Fibroblast of lung (primary cell): ENCODE measurements around the gene ALDH7A1. TPM values are rescaled to one million over a fixed set of nuclear protein-coding genes. Genes with fewer than 3 reads are reported as not detected.

Experiments
- DNase-seq, 2 donors: peaks; one replicate each; pipeline versions ENCODE4 v3.0.0 to v3.0.0-alpha.2; 2010; ENCODE audit warnings: low read depth in 2 of 2
- H2AFZ ChIP-seq: 2 replicates; pipeline ENCODE4 v1.5.1; 2012; ENCODE audit warnings: low read length, control low read depth, inconsistent platforms
- H3K27ac ChIP-seq: 2 replicates; pipeline ENCODE4 v1.5.1; 2011; ENCODE audit warnings: low read length, control low read depth; ENCODE audit not compliant: insufficient read depth
- H3K27me3 ChIP-seq: 2 replicates; pipeline ENCODE4 v1.5.1; 2011; ENCODE audit warnings: mild to moderate bottlenecking, low read length; ENCODE audit not compliant: control insufficient read depth, insufficient read depth
- H3K36me3 ChIP-seq: 2 replicates; pipeline ENCODE4 v1.5.1; 2011; ENCODE audit warnings: low read length; ENCODE audit not compliant: control insufficient read depth, insufficient read depth
- H3K4me1 ChIP-seq: 2 replicates; pipeline ENCODE4 v1.5.1; 2011; ENCODE audit warnings: low read length; ENCODE audit not compliant: control insufficient read depth, insufficient read depth; ENCODE audit errors: extremely low read depth
- H3K4me2 ChIP-seq: 2 replicates; pipeline ENCODE4 v1.5.1; 2011; ENCODE audit warnings: low read length, control low read depth; ENCODE audit not compliant: insufficient read depth; ENCODE audit errors: extremely low read depth
- H3K4me3 ChIP-seq, 4 experiments: fragments of 200-600 bp in 1 of 4; sonication (generic) in 1 of 4; replicated peaks in 1 of 4; 2 replicates each; pipeline ENCODE4 v1.5.1; 2011 to 2016; ENCODE audit warnings: low read length in 4 of 4, low read depth in 3 of 4, mild to moderate bottlenecking in 3 of 4, control low read depth in 2 of 4, inconsistent platforms in 1 of 4, mixed read lengths in 1 of 4; ENCODE audit not compliant: insufficient read depth in 1 of 4; ENCODE audit errors: control extremely low read depth in 1 of 4
- H3K79me2 ChIP-seq: 2 replicates; pipeline ENCODE4 v1.5.1; 2012; ENCODE audit warnings: mild to moderate bottlenecking, low read length, inconsistent platforms; ENCODE audit not compliant: control insufficient read depth, insufficient read depth
- H3K9ac ChIP-seq: 2 replicates; pipeline ENCODE4 v1.5.1; 2011; ENCODE audit warnings: mild to moderate bottlenecking, low read length, control low read depth; ENCODE audit not compliant: insufficient read depth
- H3K9me3 ChIP-seq: 2 replicates; pipeline ENCODE4 v1.5.1; 2012; ENCODE audit warnings: low read depth, low read length; ENCODE audit not compliant: control insufficient read depth, insufficient read depth
- H4K20me1 ChIP-seq: 2 replicates; pipeline ENCODE4 v1.5.1; 2011; ENCODE audit warnings: low read length; ENCODE audit not compliant: control insufficient read depth, insufficient read depth; ENCODE audit errors: extremely low read depth
- CTCF ChIP-seq, 2 donors: IDR thresholded peaks in 1 of 2; conservative IDR thresholded peaks in 1 of 2; 1 replicate in 1 of 2; 2 replicates in 1 of 2; pipeline ENCODE4 v1.5.1; 2011 to 2012; ENCODE audit warnings: low read length in 2 of 2, control low read depth in 1 of 2, inconsistent platforms in 1 of 2, low read depth in 1 of 2, mild to moderate bottlenecking in 1 of 2
- EZH2 ChIP-seq: IDR thresholded peaks from 2 replicates; pipeline ENCODE4 v1.5.1; 2012; ENCODE audit warnings: low read length, control low read depth, mild to moderate bottlenecking; ENCODE audit errors: missing control alignments
- polyA plus RNA-seq, 2 donors: library from polyadenylated mRNA; depleted of rRNA in 1 of 2; stranded (reverse) in 1 of 2; unstranded in 1 of 2; fragments of >200 nt; gene quantifications; 2 replicates each; pipeline ENCODE4 v1.2.1, GENCODE V29; 2011 to 2012; ENCODE audit warnings: missing spikeins in 1 of 2
- total RNA-seq: library from RNA; depleted of rRNA; stranded (reverse); fragments of >200 nt; gene quantifications from 2 replicates; pipeline ENCODE4 v1.2.1, GENCODE V29; 2014

The ALDH7A1 gene
- total and polyA plus RNA-seq, 2 donors (not counting 1 experiment from before 2014, with no cell fraction given): 44.8 to 53.3 TPM

- Histone ChIP-seq H3K27ac (no peak overlapping the region), H3K36me3 (no peaks in the 10 kb centered on the region), H3K4me3 (no peak overlapping the region), H3K9ac (no peak overlapping the region), H3K4me1 (no peaks in the 10 kb centered on the region), H4K20me1 (no peaks in the 10 kb centered on the region), H3K79me2 (no peaks in the 10 kb centered on the region), H3K27me3 (no peaks in the 10 kb centered on the region), H3K4me2 (no peak overlapping the region), H3K9me3 (no peaks in the 10 kb centered on the region), H2AFZ (no peak overlapping the region)
- DNase-seq: no peak
- no peak for TF ChIP-seq EZH2
- TF ChIP-seq CTCF (conservative IDR thresholded peaks at IDR 0.05 in 1 of 2, IDR thresholded peaks at IDR 0.05 in 1 of 2; ENCODE audit: low read depth in 1 of 2, low read length in 2 of 2): no peak
Measured at GRCh38 chr5:126543009-126543408, 52.0 kb downstream of the ALDH7A1 start.

- no peaks in the 10 kb centered on the region for H3K36me3 ChIP-seq
- H3K79me2 ChIP-seq: no peaks in the 10 kb centered on the region
- H3K9me3 ChIP-seq: no peaks in the 10 kb centered on the region
- no peak overlapping the region for H3K4me3 ChIP-seq
- H3K27me3 ChIP-seq: no peaks in the 10 kb centered on the region
- no peaks in the 10 kb centered on the region for H4K20me1 ChIP-seq
- TF ChIP-seq CTCF (conservative IDR thresholded peaks at IDR 0.05 in 1 of 2, IDR thresholded peaks at IDR 0.05 in 1 of 2; ENCODE audit: low read depth in 1 of 2, low read length in 2 of 2) (no peak), EZH2 (no peak)
- no peak overlapping the region for H3K9ac ChIP-seq
- no peak for DNase-seq
- H3K4me1 ChIP-seq: no peaks in the 10 kb centered on the region
- H3K27ac ChIP-seq: no peak overlapping the region
- no peak overlapping the region for H2AFZ ChIP-seq
- H3K4me2 ChIP-seq: no peak overlapping the region
Measured at GRCh38 chr5:126542441-126542840, 52.6 kb downstream of the ALDH7A1 start.

GRCh38 chr5:126540631-126541030 lies 54.4 kb downstream of the ALDH7A1 start:
- TF ChIP-seq EZH2 (no peak), CTCF (conservative IDR thresholded peaks at IDR 0.05 in 1 of 2, IDR thresholded peaks at IDR 0.05 in 1 of 2; ENCODE audit: low read depth in 1 of 2, low read length in 2 of 2) (no peak)
- no peak overlapping the region for H3K4me2 ChIP-seq
- H3K27me3 ChIP-seq: no peaks in the 10 kb centered on the region
- DNase-seq: no peak
- H3K79me2 ChIP-seq: no peaks in the 10 kb centered on the region
- H3K36me3 ChIP-seq: no peaks in the 10 kb centered on the region
- no peaks in the 10 kb centered on the region for H3K9me3 ChIP-seq
- H3K4me3 ChIP-seq: no peak overlapping the region
- H3K9ac ChIP-seq: no peak overlapping the region
- peaks cover 2% of the 10 kb centered on the region for H3K4me1 ChIP-seq
- H4K20me1 ChIP-seq: no peaks in the 10 kb centered on the region
- H3K27ac ChIP-seq: no peak overlapping the region
- no peak overlapping the region for H2AFZ ChIP-seq
